Measurements from ENCODE around the gene MOB3A.

MOB3A gene

GRCh38 chr19:2079865-2080301 is 16.2 kb downstream of the MOB3A start:
- no peak for DNase-seq

DNA sequence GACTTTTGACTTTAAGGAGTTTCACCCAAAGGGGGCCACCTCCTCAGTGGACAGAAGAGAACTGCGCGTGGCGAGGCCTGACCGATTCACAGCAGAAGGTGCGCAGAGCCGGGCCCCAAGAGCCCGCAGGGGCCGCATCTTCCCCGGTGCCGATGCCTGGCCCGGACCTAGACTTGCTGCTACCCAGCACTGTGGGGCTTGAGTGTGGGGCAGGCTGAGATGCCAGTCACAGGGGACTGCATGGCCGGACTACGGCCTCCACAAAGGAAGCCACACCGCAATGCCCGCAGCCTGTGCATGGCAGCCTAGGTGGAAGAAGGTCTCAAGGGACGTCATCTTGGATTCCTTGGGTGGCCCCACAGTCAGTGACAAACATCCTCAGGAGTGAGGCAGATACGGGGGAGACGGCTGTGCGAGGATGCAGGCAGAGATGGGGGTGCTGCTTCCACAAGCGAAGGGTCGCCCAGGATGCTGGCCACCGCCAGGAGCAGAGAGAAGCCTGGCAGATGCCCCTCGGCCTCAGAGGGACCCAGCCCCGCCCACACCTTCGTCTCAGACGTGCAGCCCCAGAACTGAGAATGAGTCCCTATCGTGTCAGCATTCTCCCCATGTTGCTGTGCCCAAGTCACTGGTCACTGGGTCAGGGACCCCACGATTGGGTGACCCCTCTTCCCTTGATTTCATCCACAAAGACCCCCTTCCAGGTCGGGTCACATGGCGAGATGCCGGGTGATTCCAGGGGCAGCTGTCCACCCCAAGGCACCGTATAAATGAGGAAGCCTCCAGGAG is 16.9 kb downstream of the MOB3A start:
- no peak for DNase-seq

- no peak for DNase-seq
Observed at GRCh38 chr19:2077833-2078619, 18.1 kb downstream of the MOB3A start.

DNA sequence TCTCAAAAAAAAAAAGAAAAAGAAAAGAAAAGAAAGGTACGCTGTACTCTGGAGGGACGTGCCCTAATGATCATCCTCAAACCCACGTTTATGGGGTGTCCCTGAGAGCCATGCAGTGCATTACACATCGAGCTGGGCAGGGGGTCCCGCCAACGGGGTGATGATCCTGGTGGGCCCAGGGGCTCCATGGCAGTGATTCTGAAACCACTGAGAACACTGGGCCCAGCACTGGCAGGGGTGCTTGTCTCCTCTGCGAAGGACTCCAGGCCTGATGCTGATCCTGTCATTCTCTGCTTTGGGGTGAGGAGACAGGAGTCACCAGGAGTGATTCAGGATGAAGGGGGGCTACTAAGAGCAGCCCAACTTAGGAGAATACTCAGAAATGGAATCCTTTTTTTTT is 18.7 kb downstream of the MOB3A start:
- DNase-seq, result no peak

DNA sequence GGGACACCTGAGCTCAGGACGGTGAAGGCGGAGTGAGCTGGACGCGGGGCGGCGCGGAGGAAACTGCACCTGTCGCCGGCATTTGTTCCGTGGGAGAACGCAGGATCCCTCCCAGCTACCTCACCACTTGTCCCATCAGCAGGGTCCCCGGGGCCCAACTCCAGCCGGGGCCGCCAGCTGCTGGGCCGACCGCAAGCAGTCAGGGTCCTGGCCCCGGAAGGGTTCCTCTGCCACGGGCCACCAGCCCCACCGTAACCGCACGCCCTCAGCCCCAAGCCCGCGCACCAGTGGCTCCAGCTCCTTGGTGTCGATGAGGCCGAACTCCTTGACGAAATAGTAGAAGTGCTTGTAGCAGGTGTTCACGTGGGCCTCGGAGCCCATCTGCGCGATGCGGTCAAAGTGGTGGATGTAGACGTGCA is 19.6 kb downstream of the MOB3A start:
- DNase-seq, result no peak

GRCh38 chr19:2072757-2073551 is 23.2 kb downstream of the MOB3A start:
- no peak for DNase-seq

- DNase-seq, result no peak
Observed at GRCh38 chr19:2070986-2071673, 25.0 kb downstream of the MOB3A start.

DNA sequence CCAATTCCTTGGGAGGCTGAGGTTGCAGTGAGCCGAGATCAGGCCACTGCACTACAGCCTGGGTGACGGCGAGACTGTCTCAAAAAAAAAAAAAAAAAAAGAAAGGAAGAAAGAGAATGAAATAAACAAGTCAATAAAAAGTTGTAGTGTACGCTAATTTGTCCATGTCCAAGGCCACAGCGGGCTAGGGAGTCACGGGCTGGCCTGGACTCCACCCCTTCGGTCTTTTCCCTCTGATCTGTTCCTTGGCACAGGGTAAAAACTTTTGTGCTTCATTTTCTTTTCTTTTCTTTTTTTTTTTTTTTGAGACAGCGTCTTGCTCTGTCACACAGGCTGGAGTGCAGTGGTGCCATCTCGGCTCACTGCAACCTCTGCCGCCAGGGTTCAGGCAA is 25.7 kb downstream of the MOB3A start:
- DNase-seq, result no peak

DNA sequence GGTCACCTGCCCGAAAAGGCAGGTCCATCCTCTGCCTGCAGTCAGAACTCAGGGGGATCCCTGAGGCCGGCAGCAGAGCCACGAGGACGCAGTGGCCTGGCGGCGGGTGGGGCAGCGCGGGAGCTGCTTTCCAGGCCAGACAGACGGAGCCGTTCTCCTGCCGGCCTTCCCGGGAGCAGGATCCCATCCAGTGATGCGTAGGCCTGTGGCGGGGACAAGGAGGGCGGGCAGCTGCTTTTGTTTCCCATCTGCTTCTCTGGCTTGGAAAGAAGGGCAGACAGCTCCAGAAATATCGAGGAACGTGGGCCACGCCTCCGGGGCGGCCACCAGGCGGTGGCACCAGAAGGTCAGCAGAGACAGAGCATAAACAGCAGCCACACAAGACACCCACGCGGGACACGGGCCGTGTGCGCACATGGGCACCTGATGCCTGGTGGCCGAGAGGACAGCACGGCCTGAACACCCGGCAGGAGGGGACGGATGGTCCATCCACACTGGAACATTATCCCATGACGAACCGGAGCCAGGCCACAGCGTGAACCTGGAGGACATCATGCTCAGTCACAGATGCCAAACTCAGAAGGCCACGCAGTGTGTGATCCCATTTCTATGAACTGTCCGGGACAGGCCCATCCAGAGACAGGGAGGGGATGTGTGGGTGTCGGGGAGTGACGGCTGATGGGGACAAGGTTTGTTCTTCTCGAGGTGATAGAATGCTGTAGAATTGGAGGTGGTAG is 31.2 kb downstream of the MOB3A start:
- no peak for DNase-seq

- DNase-seq, result no peak
Observed at GRCh38 chr19:2064395-2064787, 31.7 kb downstream of the MOB3A start.

GRCh38 chr19:2063824-2064223 is 32.3 kb downstream of the MOB3A start:
- DNase-seq, result no peak

DNA sequence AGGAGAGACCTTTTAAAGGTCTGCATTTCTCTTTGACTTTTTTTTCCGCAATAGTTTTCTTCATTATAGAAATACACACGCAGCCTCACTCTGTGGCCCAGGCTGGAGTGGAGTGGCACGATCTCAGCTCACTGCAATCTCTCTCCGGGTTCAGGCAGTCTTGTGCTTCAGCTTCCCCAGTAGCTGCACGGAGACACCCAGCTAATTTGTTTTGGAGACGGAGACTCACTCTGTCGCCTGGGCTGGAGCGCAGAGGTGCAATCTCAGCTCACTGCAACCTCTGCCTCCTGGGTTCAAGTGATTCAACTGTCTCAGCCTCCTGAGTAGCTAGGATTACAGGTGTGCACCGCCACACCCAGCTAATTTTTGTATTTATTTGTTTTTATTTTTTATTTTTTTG is 33.4 kb downstream of the MOB3A start:
- DNase-seq, result no peak

DNA sequence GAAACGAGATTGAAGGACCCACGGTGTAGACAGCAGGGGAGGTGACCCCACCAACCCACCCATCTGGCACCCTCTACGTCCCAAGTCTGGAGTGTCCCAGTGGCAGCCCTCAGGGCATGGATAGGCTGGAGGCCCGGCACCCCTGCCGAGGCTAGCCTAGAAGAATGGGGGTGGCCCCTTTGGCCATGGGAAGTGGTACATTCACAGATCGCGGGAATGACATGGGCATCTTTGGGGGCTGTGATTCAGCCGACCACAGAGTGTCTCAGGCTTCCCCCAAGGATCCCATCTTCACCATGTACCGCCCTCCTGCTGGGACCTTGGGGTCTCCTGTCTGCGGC is 33.8 kb downstream of the MOB3A start:
- no peak for DNase-seq

DNA sequence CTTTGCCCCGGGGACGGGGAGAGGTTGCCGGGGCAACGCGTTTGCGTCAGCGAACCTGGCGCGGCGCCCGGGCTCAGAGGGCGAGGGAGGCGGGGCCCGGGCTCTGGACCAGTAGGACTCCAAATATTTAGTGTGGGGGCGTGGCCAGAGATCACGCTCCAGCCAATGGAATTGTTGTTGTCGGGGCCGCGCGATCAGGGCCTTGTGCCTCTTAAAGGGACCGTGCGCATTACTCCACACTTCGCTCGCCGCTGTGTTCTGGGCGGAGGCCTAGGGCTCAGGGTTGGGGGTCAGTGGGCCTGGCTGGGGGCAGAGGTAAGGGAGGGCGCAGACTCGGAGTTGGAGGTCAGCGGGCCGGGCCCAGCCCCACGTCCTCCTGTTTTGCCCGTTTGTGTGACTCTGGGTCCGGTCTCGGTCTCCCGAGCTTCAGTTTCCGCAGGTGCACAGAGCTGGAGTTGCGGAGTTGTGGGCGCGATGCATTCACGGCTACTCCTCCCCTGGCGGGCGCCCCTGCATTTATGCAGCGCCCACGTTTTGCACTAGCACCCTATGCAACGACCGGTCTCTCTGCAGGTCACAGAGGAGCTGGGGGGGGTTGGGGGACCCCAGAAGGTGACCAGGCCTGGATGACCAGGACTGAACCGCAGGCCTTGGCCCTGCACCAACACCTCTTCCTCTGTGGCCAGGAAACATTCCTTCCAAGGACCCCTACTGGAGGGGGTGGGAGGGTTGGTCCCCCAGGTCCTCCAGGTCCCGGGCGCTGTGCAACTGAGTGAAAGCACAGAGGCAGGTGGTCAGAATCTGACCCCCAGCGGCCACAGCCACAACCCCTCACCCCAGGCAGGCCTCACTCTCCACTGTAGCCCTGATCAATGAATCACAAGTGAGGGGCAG is 34.4 kb downstream of the MOB3A start:
- peak; percentile 98 to 99 for DNase-seq

DNA sequence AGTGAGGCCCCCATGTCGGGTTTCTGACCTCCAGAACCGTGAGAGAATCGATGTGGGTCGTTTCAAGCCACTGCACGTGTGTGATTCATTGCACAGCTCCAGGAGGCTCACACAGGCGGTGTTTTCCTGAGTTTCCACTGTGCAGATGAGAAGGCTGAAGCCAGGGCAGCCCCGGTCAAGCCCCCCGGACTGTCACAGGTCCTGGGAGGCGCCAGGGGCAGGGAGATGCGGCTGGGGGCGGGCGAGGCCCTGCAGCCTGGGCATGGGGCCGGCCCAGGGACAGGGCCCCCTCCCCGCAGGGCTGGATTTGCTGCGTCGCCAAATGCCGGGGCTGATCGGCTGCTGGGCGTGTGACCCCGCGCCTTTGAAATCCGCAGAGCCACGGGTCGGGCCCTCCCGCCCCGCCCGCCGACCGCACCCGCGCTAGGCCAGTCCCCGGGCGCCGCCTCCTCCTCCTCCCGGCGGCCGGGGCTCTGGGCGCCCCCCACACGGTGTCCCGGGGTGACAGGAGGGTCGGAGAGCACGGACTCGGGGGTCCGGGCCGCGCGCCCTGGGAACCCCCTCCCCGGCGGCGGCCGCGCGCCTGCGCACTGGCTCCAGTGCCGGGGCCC is 35.1 kb downstream of the MOB3A start:
- peak in 1 of 2 experiments; percentile 51 for DNase-seq

- DNase-seq, result no peak
Observed at GRCh38 chr19:2059422-2060201, 36.5 kb downstream of the MOB3A start.

- no peak for DNase-seq
Observed at GRCh38 chr19:2058570-2059421, 37.3 kb downstream of the MOB3A start.

All from NCI-H2081 (cell line).